PFSK-1 (cell line): ENCODE results near the gene VPS41.

Experiments
- POLR2AphosphoS5 ChIP-seq: IDR thresholded peaks from 2 replicates; pipeline ENCODE4 v1.6.1; 2012; ENCODE audit warnings: low read depth, mild to moderate bottlenecking, control low read depth, low read length, moderate library complexity
- SIN3A ChIP-seq: IDR thresholded peaks from 2 replicates; pipeline ENCODE4 v1.6.1; 2012; ENCODE audit warnings: mild to moderate bottlenecking, low read length, moderate library complexity, borderline replicate concordance; ENCODE audit not compliant: insufficient read depth

DNA sequence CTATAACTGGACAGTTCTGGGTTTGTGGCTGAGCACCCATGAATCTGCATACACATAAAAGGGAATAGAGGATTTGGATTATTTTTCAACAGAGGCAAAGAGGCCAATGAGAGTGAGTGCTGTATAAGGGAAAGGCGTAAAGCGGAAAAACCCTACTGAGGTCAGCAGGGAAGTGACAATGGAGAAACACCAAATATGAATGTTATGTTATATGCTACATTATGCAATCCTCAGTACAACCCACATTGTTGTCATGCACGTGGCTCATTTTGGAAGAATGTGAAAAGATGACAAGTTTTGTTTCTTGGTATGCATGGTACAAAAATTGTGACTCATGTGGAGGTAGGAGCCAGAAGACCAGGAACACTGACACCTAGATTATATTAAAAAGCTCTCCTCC, 164.2 kb downstream of the VPS41 start:
- no peak for TF ChIP-seq POLR2AphosphoS5
- no peak for TF ChIP-seq SIN3A
